RWPE2 (cell line): ENCODE measurements around the gene RPTOR.

Experiments
- ATAC-seq: fragments of 200-7000 bp; cut with Tn5 transposase; 3 replicates; pipeline ENCODE4 v1.9.1; 2021; ENCODE audit warnings: low read depth
- DNase-seq: peaks from one replicate; pipeline ENCODE4 v3.0.0-alpha.2; 2020; ENCODE audit warnings: low spot score
- H3K27ac ChIP-seq: fragments of 450-650 bp; 2 replicates; pipeline ENCODE4 v1.5.1; 2017; ENCODE audit warnings: mild to moderate bottlenecking; ENCODE audit not compliant: poor library complexity, severe bottlenecking
- H3K27me3 ChIP-seq: fragments of 250-450 bp; sonication (Bioruptor Pico); 2 replicates; pipeline ENCODE4 v1.5.1; 2021; ENCODE audit warnings: mild to moderate bottlenecking, moderate library complexity; ENCODE audit not compliant: insufficient read depth, poor library complexity, severe bottlenecking
- H3K36me3 ChIP-seq: fragments of 250-450 bp; sonication (Bioruptor Pico); 2 replicates; pipeline ENCODE4 v1.5.1; 2020; ENCODE audit warnings: low read depth, mild to moderate bottlenecking, moderate library complexity
- H3K4me1 ChIP-seq: fragments of 250-450 bp; sonication (Bioruptor Pico); 2 replicates; pipeline ENCODE4 v1.5.1; 2021; ENCODE audit warnings: mild to moderate bottlenecking, moderate library complexity; ENCODE audit not compliant: insufficient read depth, poor library complexity, severe bottlenecking
- H3K4me3 ChIP-seq: fragments of 250-450 bp; sonication (Bioruptor Pico); 2 replicates; pipeline ENCODE4 v1.5.1; 2021; ENCODE audit warnings: mild to moderate bottlenecking, moderate library complexity; ENCODE audit not compliant: severe bottlenecking
- H3K9me3 ChIP-seq: fragments of 250-450 bp; sonication (Bioruptor Pico); 2 replicates; pipeline ENCODE4 v1.5.1; 2021; ENCODE audit warnings: mild to moderate bottlenecking, moderate library complexity; ENCODE audit not compliant: severe bottlenecking
- CTCF ChIP-seq: fragments of 450-650 bp; IDR thresholded peaks from one replicate; pipeline ENCODE4 v1.5.1; 2017; ENCODE audit warnings: mild to moderate bottlenecking, moderate library complexity; ENCODE audit not compliant: poor library complexity, severe bottlenecking

Gene RPTOR

GRCh38 chr17:80887639-80888175 lies 343.1 kb downstream of the RPTOR start:
- H3K4me1 ChIP-seq = peaks cover 22% of the 10 kb centered on the region
- H3K4me3 ChIP-seq = no peak overlapping the region
- H3K27ac ChIP-seq = no peak overlapping the region
- H3K9me3 ChIP-seq = no peaks in the 10 kb centered on the region
- no peak for TF ChIP-seq CTCF
- H3K27me3 ChIP-seq = no peaks in the 10 kb centered on the region
- peak; percentile 57 for DNase-seq
- peaks cover 24% of the 10 kb centered on the region for H3K36me3 ChIP-seq
- no peak for ATAC-seq

- peak; percentile 59 for DNase-seq
- Histone ChIP-seq H3K27me3 (no peaks in the 10 kb centered on the region), H3K36me3 (peaks cover 26% of the 10 kb centered on the region), H3K27ac (no peak overlapping the region), H3K9me3 (no peaks in the 10 kb centered on the region), H3K4me1 (peaks cover 27% of the 10 kb centered on the region), H3K4me3 (no peak overlapping the region)
- no peak for ATAC-seq
- TF ChIP-seq CTCF = no peak
These were observed 343.9 kb downstream of the RPTOR start for GRCh38 chr17:80888276-80889160.

GRCh38 chr17:80889231-80890195 lies 344.9 kb downstream of the RPTOR start:
- peak overlapping the region; percentile 98 for H3K27ac ChIP-seq
- no peak for TF ChIP-seq CTCF
- ATAC-seq = no peak
- H3K4me3 ChIP-seq = no peak overlapping the region
- H3K4me1 ChIP-seq = peaks cover 27% of the 10 kb centered on the region
- no peaks in the 10 kb centered on the region for H3K9me3 ChIP-seq
- peaks cover 28% of the 10 kb centered on the region for H3K36me3 ChIP-seq
- no peaks in the 10 kb centered on the region for H3K27me3 ChIP-seq
- peak; percentile 54 for DNase-seq

GRCh38 chr17:80890196-80890920 lies 345.7 kb downstream of the RPTOR start:
- peaks cover 27% of the 10 kb centered on the region for H3K4me1 ChIP-seq
- no peak for ATAC-seq
- no peaks in the 10 kb centered on the region for H3K9me3 ChIP-seq
- H3K27me3 ChIP-seq = no peaks in the 10 kb centered on the region
- H3K36me3 ChIP-seq = peaks cover 24% of the 10 kb centered on the region
- no peak overlapping the region for H3K4me3 ChIP-seq
- peak; percentile 62 for DNase-seq
- no peak for TF ChIP-seq CTCF
- H3K27ac ChIP-seq = peak overlapping the region; percentile 98
